ENCODE results near the gene CUEDC1.
A peak's percentile ranks its signal among the peaks of the same experiment; 100 is the strongest.
"Not testable (repeated sequence)": the region's sequence is repeated elsewhere in the genome, so short reads cannot be mapped to it uniquely, and the experiment has no call there.

CUEDC1 gene

GRCh38 chr17:57859601-57860413 is 95.4 kb downstream of the CUEDC1 start:
- DNase-seq = no peak

DNA sequence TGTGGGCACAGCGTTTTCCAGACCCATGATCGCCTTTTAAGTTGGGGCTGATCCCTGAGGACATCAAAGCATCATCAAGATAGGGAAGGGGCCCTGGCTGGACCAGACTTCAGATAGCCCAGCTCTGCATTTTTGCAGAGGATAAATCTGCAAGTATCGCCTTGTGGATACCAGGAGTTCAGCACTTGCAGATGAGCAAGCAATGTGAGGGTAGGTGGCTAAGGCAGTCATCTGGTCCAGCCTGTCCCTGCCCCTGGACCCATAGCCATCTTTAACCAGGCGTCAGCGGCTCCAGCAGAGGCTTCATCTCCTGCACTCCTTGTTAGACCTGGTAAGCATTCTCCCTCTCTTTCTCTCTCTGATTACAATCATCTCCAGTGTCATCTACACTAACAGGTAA is 96.4 kb downstream of the CUEDC1 start:
- no peak for DNase-seq

DNA sequence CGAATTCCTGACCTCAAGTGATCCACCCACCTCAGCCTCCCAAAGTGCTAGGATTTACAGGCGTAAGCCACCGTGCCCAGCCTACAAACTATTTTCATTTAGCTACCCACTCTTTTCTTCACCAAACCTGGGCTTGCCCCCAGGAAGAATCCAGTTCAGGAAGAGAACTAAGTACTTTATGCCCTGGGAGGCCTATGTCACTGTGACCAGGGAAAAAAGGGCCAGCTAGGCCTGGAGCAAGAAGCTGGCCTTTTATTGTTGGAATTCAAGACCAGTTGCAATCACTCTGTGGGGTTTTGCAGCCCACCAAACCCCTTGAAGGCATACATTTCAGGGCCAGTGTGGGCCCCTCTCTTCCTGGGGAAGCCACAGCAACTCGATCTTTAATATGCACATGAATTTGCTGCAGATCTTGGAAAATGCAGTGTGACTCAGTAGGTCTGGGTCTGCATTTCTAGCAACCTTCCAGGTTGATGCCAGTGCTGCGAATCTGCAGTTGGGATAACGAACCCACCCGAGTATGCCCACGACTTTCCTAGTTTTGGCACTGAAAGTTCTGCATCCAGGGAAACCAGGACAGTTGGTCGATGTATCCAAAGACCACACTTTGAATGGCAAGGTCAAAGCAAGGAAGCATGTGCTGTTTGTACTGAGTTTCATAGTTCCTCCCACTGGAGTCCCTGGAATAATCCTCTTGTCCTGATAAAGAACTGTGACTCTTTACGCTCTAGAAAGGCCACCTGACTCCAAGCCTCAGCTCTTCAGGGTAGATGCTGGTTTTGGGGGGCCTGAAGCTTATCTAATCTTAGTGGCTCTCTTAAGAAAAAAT is 98.2 kb downstream of the CUEDC1 start:
- no peak for DNase-seq

GRCh38 chr17:57855391-57856035 is 99.7 kb downstream of the CUEDC1 start:
- DNase-seq = no peak

DNA sequence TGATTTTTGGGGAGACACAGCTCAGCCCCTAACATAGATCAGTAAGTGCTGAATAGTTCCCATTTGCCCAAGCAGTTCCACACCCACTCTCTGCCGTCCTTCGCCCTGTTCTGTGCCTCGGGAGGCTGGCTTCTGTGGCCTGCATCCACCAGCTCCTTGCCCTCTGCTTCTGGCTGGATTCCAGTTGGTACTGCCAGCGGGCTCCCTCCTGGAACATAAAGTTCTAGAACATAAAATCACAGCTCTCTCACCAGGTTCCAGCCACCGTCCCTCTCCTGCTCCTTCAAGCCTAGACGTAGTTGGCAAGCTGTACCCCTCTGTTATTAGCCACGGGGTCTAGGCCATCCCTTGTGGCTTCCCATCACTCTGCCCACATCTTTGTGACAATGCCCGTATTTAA is 101.5 kb downstream of the CUEDC1 start:
- no peak for DNase-seq

DNA sequence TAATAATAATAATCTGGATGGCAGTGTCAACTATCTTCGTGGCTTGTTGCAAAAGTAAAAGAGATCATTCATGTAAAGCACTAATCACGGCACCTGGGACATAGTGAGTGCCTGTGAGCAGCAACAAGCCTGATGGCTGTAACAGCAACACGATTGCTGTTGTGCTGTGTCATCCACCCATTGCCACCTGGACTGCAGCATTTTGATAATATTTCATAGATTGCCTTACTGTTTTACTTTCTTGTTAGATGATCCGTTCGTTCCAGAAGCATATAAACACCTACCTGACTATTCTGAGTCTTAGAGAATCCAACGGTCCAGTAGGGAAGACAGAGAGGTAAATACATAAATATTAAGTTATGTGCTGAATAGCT is 102.3 kb downstream of the CUEDC1 start:
- no peak for DNase-seq

- DNase-seq = no peak
Measured at GRCh38 chr17:57852092-57852954, 102.9 kb downstream of the CUEDC1 start.

GRCh38 chr17:57849874-57850754 is 105.1 kb downstream of the CUEDC1 start, which contains the start of gene MRPS23:
TSS of gene MRPS23 (minus strand) at chr17:57850044. CDS start at chr17:57850010, 34 bp downstream.
- DNase-seq = peak; percentile 97

GRCh38 chr17:57849163-57849873 is 105.9 kb downstream of the CUEDC1 start:
- no peak for DNase-seq

- not testable (repeated sequence) for DNase-seq
Measured at GRCh38 chr17:57846056-57846945, 108.9 kb downstream of the CUEDC1 start.

- DNase-seq = no peak
Measured at GRCh38 chr17:57842280-57842679, 112.9 kb downstream of the CUEDC1 start.

GRCh38 chr17:57839571-57839923 is 115.7 kb downstream of the CUEDC1 start:
- no peak for DNase-seq

DNA sequence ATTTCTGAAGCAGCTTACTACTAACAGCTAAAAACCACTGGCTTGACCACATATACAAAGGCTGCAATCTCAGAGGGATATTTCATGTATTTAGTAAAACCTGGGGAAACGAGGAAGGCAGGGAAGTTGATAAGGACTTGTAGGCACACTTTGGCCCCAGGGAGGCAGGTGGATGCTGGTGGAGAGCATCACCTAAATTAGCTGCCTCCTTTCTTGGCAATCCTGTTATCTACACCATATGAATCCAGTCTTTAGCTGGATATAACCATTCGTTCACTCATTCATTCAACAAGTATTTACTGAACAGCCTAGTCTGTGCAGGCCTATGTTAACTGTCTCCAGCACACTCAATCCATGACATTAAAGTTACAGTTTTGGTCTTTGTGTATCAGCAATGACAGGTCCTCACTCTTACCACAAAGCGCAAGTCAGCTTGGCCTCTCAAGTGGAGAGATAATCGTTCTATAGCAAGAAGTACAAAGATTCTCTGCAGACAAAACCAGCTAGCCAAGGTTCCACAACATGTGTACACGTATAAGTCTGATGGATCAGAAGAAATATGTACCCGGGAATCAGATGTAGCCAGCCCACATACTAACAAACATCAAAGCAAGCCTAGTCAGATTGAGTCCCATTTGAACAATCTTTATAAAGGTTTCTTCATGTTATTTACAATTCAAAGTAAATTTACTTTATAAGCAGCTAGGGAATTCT is 116.2 kb downstream of the CUEDC1 start:
- DNase-seq = no peak

DNA sequence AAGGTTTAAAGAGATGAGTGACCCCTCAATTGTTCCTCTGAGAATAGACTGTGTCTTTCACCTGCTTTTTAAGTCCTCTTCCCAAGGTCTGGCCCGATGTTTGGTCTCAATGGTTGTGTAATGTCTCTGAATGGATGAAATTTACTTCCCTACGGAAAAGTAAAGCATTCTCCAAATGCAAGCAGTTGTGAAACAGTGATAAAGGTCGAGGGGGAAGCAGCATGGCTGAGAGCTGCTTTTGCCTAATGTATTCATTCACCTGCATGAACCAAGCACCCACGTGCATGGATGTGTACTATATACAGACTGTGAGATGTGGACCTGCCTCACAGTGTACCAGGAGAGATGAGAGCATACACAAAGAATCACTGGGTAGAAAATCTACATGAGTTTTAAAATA is 116.8 kb downstream of the CUEDC1 start:
- DNase-seq = no peak

DNA sequence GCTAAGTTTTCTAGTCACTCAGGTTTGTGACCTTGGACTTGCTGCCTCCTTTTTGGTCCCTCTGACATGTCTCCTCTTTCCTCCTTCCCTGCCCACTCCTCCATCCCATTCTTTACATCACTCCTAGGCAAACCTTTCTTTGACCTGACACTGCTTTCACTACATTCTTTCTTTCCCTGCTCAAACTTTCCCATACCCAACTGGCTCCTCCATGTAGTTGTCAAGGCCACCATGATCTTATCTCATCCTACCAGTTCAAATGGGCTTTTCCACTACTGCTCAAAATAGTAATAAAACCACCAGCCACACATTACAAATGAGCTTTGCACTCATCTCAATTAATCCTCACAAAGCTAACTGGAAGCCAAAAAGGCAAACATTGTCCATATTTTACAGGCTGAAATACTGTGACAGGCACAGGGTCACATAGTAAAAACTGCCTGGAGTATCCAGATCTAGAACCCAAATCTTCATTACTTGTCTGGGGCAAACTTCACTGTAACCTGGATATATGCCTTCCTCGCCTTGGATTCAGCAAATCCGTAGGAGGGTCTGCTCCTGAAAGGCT is 119.8 kb downstream of the CUEDC1 start:
- no peak for DNase-seq

DNA sequence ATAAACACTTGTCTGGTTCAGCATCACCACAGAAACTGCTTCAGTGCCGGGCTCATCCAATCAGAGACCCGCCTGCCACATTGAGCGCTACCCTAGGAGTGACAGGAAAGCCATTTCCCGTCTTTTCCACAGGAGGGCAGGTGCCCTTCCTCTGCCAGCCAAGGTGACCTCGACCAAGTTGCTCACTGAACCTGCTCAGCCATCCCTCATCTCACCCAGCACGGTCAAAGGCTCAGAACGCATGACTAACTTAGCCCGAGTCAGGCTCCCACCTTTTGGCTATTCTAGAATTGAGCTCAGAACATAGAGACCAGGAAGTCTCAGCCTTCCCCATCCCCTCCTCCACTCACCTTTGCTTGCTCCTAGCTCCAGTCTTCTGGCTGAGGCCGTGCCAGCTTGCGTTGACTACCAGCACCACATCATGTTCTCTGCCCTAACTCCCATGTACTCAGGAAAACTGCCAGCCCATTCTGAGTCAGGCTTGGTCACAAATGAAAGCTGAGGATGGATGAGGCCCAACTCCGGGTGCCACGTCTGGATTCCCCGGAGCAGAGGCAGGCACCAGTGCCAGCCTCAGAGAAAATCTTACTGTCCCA is 121.0 kb downstream of the CUEDC1 start:
- no peak for DNase-seq

- peak; percentile 75 for DNase-seq
Measured at GRCh38 chr17:57833179-57833939, 121.9 kb downstream of the CUEDC1 start.

Measured in suppressor macrophage treated with lipopolysaccharide for 4 hours (primary cell).